Measurements from ENCODE around the gene PYGL. TPM values are rescaled to one million over a fixed set of nuclear protein-coding genes. Genes with fewer than 3 reads are reported as not detected.

Gene PYGL
- total and polyA plus RNA-seq, 5 experiments from 2014 or later = 0.06 to 0.39 (median 0.22) TPM; not detected in 1

Other genes with a start within 250 kb of the PYGL start
- gene NIN, start 113.3 kb downstream of the PYGL start, total RNA-seq = 100 to 1,000 TPM; 124 to 137 TPM
- gene NIN, start 113.3 kb downstream of the PYGL start, polyA plus RNA-seq = 10 to 100 TPM; 37.1 to 60.2 (median 42.7) TPM
- not detected for gene ABHD12B, start 72.4 kb downstream of the PYGL start, total RNA-seq
- gene ABHD12B, start 72.4 kb downstream of the PYGL start, polyA plus RNA-seq = not detected
- 1 to 10 TPM; 2.2 to 2.8 TPM for gene TRIM9, start 150.6 kb upstream of the PYGL start, total RNA-seq
- under 1 TPM in 2 of 3 donors, not detected in 1; 0.10 to 0.43 TPM for gene TRIM9, start 150.6 kb upstream of the PYGL start, polyA plus RNA-seq

Measured in naive thymus-derived CD8-positive, alpha-beta T cell (primary cell).